IPS-NIHi7 (cell line): ENCODE measurements around the gene PIK3R4.

Source experiments
- DNase-seq: peaks from one replicate; pipeline ENCODE4 v3.0.0; 2012; ENCODE audit warnings: mixed read lengths; ENCODE audit errors: extremely low spot score

The PIK3R4 gene

GRCh38 chr3:130688697-130689470, 57.7 kb downstream of the PIK3R4 start:
- no peak for DNase-seq

GRCh38 chr3:130688015-130688688, 58.5 kb downstream of the PIK3R4 start:
- no peak for DNase-seq

- DNase-seq: no peak
Measured at GRCh38 chr3:130687327-130687726, 59.3 kb downstream of the PIK3R4 start.

- DNase-seq: no peak
Measured at GRCh38 chr3:130686833-130687232, 59.8 kb downstream of the PIK3R4 start.

- DNase-seq: no peak
Measured at GRCh38 chr3:130682131-130682530, 64.5 kb downstream of the PIK3R4 start.

GRCh38 chr3:130679218-130679617, 67.4 kb downstream of the PIK3R4 start:
- no peak for DNase-seq

- no peak for DNase-seq
Measured at GRCh38 chr3:130677343-130677742, 69.3 kb downstream of the PIK3R4 start.

GRCh38 chr3:130671545-130672312, 74.9 kb downstream of the PIK3R4 start:
- no peak for DNase-seq

- no peak for DNase-seq
Measured at GRCh38 chr3:130669740-130670139, 76.9 kb downstream of the PIK3R4 start.

- DNase-seq: no peak
Measured at GRCh38 chr3:130663092-130663491, 83.5 kb downstream of the PIK3R4 start.

GRCh38 chr3:130662501-130662996, 84.1 kb downstream of the PIK3R4 start:
- no peak for DNase-seq

GRCh38 chr3:130661140-130661891, 85.3 kb downstream of the PIK3R4 start:
- DNase-seq: no peak

- no peak for DNase-seq
Measured at GRCh38 chr3:130659911-130660310, 86.7 kb downstream of the PIK3R4 start.

GRCh38 chr3:130658678-130659077, 88.0 kb downstream of the PIK3R4 start:
- DNase-seq: no peak

GRCh38 chr3:130656627-130657026, 90.0 kb downstream of the PIK3R4 start:
- no peak for DNase-seq

GRCh38 chr3:130654921-130655320, 91.7 kb downstream of the PIK3R4 start:
- no peak for DNase-seq

GRCh38 chr3:130654091-130654490, 92.5 kb downstream of the PIK3R4 start:
- DNase-seq: no peak

- no peak for DNase-seq
Measured at GRCh38 chr3:130649061-130649654, 97.5 kb downstream of the PIK3R4 start.

- no peak for DNase-seq
Measured at GRCh38 chr3:130648293-130648692, 98.3 kb downstream of the PIK3R4 start.

GRCh38 chr3:130645261-130645660, 101.4 kb downstream of the PIK3R4 start:
- DNase-seq: no peak

- no peak for DNase-seq
Measured at GRCh38 chr3:130644628-130645253, 101.9 kb downstream of the PIK3R4 start.
